Chondrocyte (in vitro differentiated cells): ENCODE measurements around the gene CCDC61. TPM values are rescaled to one million over a fixed set of nuclear protein-coding genes. Genes with fewer than 3 reads are reported as not detected.

Experiments used
- DNase-seq: peaks from one replicate; pipeline ENCODE4 v3.0.0; 2021; ENCODE audit warnings: mixed read lengths, low spot score
- H3K27ac Mint-ChIP-seq: one replicate; pipeline ENCODE4 v1.8.0; 2021; ENCODE audit warnings: mild to moderate bottlenecking, moderate library complexity, mixed read lengths; ENCODE audit not compliant: unreplicated experiment
- H3K27me3 Mint-ChIP-seq: 2 replicates; pipeline ENCODE4 v1.8.0; 2021; ENCODE audit warnings: low read depth, mixed read lengths
- H3K36me3 Mint-ChIP-seq: 2 replicates; pipeline ENCODE4 v1.8.0; 2021; ENCODE audit warnings: low read depth, mixed read lengths
- H3K4me1 Mint-ChIP-seq: 2 replicates; pipeline ENCODE4 v1.8.0; 2021; ENCODE audit warnings: low read depth, mild to moderate bottlenecking, mixed read lengths
- H3K4me3 Mint-ChIP-seq: one replicate; pipeline ENCODE4 v1.8.0; 2021; ENCODE audit warnings: mild to moderate bottlenecking, moderate library complexity, mixed read lengths; ENCODE audit not compliant: unreplicated experiment
- H3K9me3 Mint-ChIP-seq: 2 replicates; pipeline ENCODE4 v1.8.0; 2021; ENCODE audit warnings: low read depth, mixed read lengths
- CTCF ChIP-seq: fragments of 200-600 bp; sonication (generic); IDR thresholded peaks from 2 replicates; pipeline ENCODE4 v1.5.0; 2021; ENCODE audit warnings: antibody characterized with exemption, mild to moderate bottlenecking, moderate library complexity
- total RNA-seq: library from RNA; stranded (reverse); gene quantifications from 3 replicates; pipeline ENCODE4 v1.2.1, GENCODE V29; 2021

CCDC61 gene
- total RNA-seq, 1 donor from 2014 or later = 8.4 TPM

- no peak overlapping the region for H3K27ac Mint-ChIP-seq
- H3K4me3 Mint-ChIP-seq = no peak overlapping the region
- DNase-seq = no peak
- peaks cover 15% of the 10 kb centered on the region for H3K27me3 Mint-ChIP-seq
- peaks cover 1% of the 10 kb centered on the region for H3K9me3 Mint-ChIP-seq
- H3K4me1 Mint-ChIP-seq = peaks cover 2% of the 10 kb centered on the region
- peaks cover 7% of the 10 kb centered on the region for H3K36me3 Mint-ChIP-seq
- TF ChIP-seq CTCF = no peak
Observed at GRCh38 chr19:46031781-46032596, 36.7 kb downstream of the CCDC61 start.

DNA sequence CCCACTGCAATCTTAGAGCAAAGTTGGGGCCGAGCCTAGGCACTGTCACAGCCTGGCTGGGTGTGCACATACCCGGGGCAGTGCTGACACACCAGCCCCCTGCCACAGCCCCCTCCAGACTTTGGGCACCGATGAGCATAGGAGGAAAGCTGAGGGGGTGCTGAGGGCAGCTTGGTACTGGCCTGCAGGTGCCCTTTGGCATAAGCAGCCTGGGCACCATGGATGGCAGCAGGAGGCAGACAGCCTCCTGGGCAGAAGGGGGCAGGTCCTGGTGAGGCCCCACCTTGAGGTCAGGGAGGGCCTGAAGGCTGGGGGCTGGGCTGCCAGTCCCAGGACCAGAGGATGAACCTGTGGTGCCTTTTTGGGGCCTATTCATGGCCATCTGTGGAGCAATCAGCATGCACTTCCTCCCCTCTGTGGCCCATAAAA, 37.3 kb downstream of the CCDC61 start:
- Mint-ChIP-seq H3K4me3 (no peak overlapping the region), H3K27me3 (peaks cover 17% of the 10 kb centered on the region), H3K4me1 (peaks cover 2% of the 10 kb centered on the region), H3K27ac (no peak overlapping the region), H3K36me3 (peaks cover 7% of the 10 kb centered on the region), H3K9me3 (peaks cover 2% of the 10 kb centered on the region)
- no peak for TF ChIP-seq CTCF
- no peak for DNase-seq

DNA sequence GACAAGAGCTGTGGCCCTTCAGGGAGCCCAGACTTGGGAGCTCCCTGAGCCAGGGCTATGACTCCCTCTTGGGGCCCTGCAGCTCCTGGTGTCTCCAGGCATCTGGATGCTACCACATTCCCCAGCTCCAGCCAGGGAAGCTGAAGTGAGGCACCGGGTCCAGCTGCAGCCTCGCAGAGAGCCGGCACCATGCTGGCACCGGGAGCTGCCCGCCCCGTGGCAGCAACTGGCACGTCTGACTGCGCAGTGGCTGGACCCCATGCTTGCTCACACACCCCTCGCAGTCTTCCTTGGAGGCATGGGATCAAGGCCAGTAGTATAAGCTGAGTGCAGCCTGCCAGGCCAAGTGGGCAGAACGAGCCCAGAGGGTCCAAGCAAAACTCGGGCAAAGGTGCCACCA, 38.1 kb downstream of the CCDC61 start:
- Mint-ChIP-seq H3K27ac (no peak overlapping the region), H3K4me3 (no peak overlapping the region), H3K36me3 (peaks cover 7% of the 10 kb centered on the region), H3K4me1 (peaks cover 2% of the 10 kb centered on the region), H3K27me3 (peaks cover 17% of the 10 kb centered on the region), H3K9me3 (peaks cover 2% of the 10 kb centered on the region)
- no peak for DNase-seq
- no peak for TF ChIP-seq CTCF

- H3K27me3 Mint-ChIP-seq = peaks cover 21% of the 10 kb centered on the region
- TF ChIP-seq CTCF = no peak
- no peak overlapping the region for H3K27ac Mint-ChIP-seq
- H3K4me1 Mint-ChIP-seq = no peaks in the 10 kb centered on the region
- DNase-seq = no peak
- peaks cover 9% of the 10 kb centered on the region for H3K36me3 Mint-ChIP-seq
- H3K9me3 Mint-ChIP-seq = peaks cover 2% of the 10 kb centered on the region
- H3K4me3 Mint-ChIP-seq = no peak overlapping the region
Observed at GRCh38 chr19:46035546-46035945, 40.3 kb downstream of the CCDC61 start.

- Mint-ChIP-seq H3K4me1 (no peaks in the 10 kb centered on the region), H3K27ac (no peak overlapping the region), H3K27me3 (peaks cover 26% of the 10 kb centered on the region), H3K4me3 (no peak overlapping the region), H3K9me3 (peaks cover 2% of the 10 kb centered on the region), H3K36me3 (peaks cover 7% of the 10 kb centered on the region)
- DNase-seq = no peak
- TF ChIP-seq CTCF = no peak
Observed at GRCh38 chr19:46035986-46036743, 40.9 kb downstream of the CCDC61 start.
